HEK293T (cell line): Measurements from ENCODE around the gene NBEA.
"Not testable (repeated sequence)": the region's sequence is repeated elsewhere in the genome, so short reads cannot be mapped to it uniquely, and the experiment has no call there.

ENCODE experiments used
- CTCF ChIA-PET: fragments of 350-600 bp; formaldehyde crosslinking; extraction: SDS; loops from one replicate; lab custom pipeline; 2021; ENCODE audit warnings: antibody characterized with exemption, inconsistent platforms; lab: Yijun Ruan, JAX
- POLR2A ChIA-PET: fragments of 350-600 bp; formaldehyde crosslinking; extraction: SDS; loops from one replicate; lab custom pipeline; 2020; ENCODE audit warnings: antibody characterized with exemption, inconsistent platforms; lab: Yijun Ruan, JAX
- DNase-seq: peaks from one replicate; pipeline ENCODE4 v3.0.0; 2012; ENCODE audit warnings: mixed read lengths; ENCODE audit errors: extremely low spot score
- ARNT ChIP-seq: fragments of 450-650 bp; IDR thresholded peaks from 2 replicates; pipeline ENCODE4 v1.6.1; 2017; ENCODE audit warnings: mild to moderate bottlenecking
- BHLHE40 ChIP-seq: fragments of 450-650 bp; IDR thresholded peaks from 2 replicates; pipeline ENCODE4 v1.6.1; 2016; ENCODE audit warnings: mild to moderate bottlenecking, moderate library complexity, borderline replicate concordance
- CTBP1 ChIP-seq: fragments of 450-650 bp; IDR thresholded peaks from 2 replicates; pipeline ENCODE4 v1.6.1; 2016; ENCODE audit warnings: borderline replicate concordance
- ELF4 ChIP-seq: fragments of 450-650 bp; IDR thresholded peaks from 2 replicates; pipeline ENCODE4 v1.6.1; 2017; ENCODE audit warnings: antibody characterized with exemption
- FOXA1 ChIP-seq: fragments of 450-650 bp; IDR thresholded peaks from 2 replicates; pipeline ENCODE4 v1.6.1; 2016; ENCODE audit warnings: mild to moderate bottlenecking
- FOXK2 ChIP-seq: fragments of 450-650 bp; IDR thresholded peaks from 2 replicates; pipeline ENCODE4 v1.6.1; 2016; ENCODE audit warnings: mild to moderate bottlenecking
- FOXM1 ChIP-seq: fragments of 450-650 bp; IDR thresholded peaks from 2 replicates; pipeline ENCODE4 v1.6.1; 2017; ENCODE audit warnings: mild to moderate bottlenecking, borderline replicate concordance
- HDGF ChIP-seq: fragments of 450-650 bp; IDR thresholded peaks from 2 replicates; pipeline ENCODE4 v1.6.1; 2017; ENCODE audit warnings: antibody characterized with exemption, borderline replicate concordance
- L3MBTL2 ChIP-seq: fragments of 450-650 bp; conservative IDR thresholded peaks from 2 replicates; pipeline ENCODE4 v1.6.1; 2016; ENCODE audit warnings: mild to moderate bottlenecking
- LEF1 ChIP-seq: fragments of 450-650 bp; IDR thresholded peaks from 2 replicates; pipeline ENCODE4 v1.6.1; 2017; ENCODE audit warnings: mild to moderate bottlenecking, borderline replicate concordance
- NFRKB ChIP-seq: fragments of 450-650 bp; IDR thresholded peaks from 2 replicates; pipeline ENCODE4 v1.6.1; 2016; ENCODE audit warnings: mild to moderate bottlenecking, moderate library complexity
- SP1 ChIP-seq: fragments of 450-650 bp; IDR thresholded peaks from 2 replicates; pipeline ENCODE4 v1.6.1; 2017
- SUZ12 ChIP-seq: fragments of 450-650 bp; IDR thresholded peaks from 2 replicates; pipeline ENCODE4 v1.6.1; 2016; ENCODE audit warnings: mild to moderate bottlenecking
- TARDBP ChIP-seq: fragments of 450-650 bp; IDR thresholded peaks from 2 replicates; pipeline ENCODE4 v1.6.1; 2016
- ZNF384 ChIP-seq: fragments of 450-650 bp; IDR thresholded peaks from 2 replicates; pipeline ENCODE4 v1.6.1; 2016
- TF ChIP-seq, protein P1 (sequence below): fragments of 450-650 bp; IDR thresholded peaks from 2 replicates; pipeline ENCODE4 v1.6.1; 2016

Gene NBEA

DNA sequence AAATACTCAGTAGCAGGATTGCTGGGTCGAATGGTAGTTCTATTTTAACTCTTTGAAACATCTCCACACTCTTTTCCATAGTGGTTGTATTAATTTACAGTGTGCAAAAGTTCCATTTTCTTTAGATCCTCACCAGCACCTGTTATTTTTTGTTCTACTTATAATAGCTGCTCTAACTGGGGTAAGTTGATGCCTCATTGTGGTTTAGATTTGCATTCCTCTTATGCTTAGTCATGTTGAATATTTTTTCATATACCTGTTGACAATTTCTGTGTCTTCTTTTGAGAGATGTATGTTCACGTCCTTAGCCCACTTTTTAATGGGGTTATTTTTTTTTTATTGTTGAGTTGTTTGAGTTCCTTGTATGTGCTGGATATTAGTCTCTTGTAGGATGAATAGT, 144.6 kb downstream of the NBEA start:
- CTCF ChIA-PET, result no interaction called here
- POLR2A ChIA-PET, result no interaction called here
- DNase-seq, result no peak

GRCh38 chr13:35092251-35092650, 150.2 kb downstream of the NBEA start:
- ChIA-PET POLR2A (no interaction called here), CTCF (no interaction called here)
- no peak for TF ChIP-seq ARNT
- TF ChIP-seq SUZ12, result no peak
- TF ChIP-seq FOXM1, result no peak
- DNase-seq, result no peak

More for the DNA sequence above, 144.6 kb downstream of the NBEA start:
- TF ChIP-seq SUZ12, result no peak
- no peak for TF ChIP-seq FOXM1
- TF ChIP-seq, protein P1, sequence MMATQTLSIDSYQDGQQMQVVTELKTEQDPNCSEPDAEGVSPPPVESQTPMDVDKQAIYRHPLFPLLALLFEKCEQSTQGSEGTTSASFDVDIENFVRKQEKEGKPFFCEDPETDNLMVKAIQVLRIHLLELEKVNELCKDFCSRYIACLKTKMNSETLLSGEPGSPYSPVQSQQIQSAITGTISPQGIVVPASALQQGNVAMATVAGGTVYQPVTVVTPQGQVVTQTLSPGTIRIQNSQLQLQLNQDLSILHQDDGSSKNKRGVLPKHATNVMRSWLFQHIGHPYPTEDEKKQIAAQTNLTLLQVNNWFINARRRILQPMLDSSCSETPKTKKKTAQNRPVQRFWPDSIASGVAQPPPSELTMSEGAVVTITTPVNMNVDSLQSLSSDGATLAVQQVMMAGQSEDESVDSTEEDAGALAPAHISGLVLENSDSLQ, result no peak
- TF ChIP-seq LEF1, result no peak
- TF ChIP-seq ZNF384, result no peak
- no peak for TF ChIP-seq L3MBTL2
- no peak for TF ChIP-seq HDGF
- TF ChIP-seq FOXK2, result no peak
- no peak for TF ChIP-seq SP1
- TF ChIP-seq CTBP1, result no peak
- no peak for TF ChIP-seq ARNT
- no peak for TF ChIP-seq TARDBP
- no peak for TF ChIP-seq BHLHE40
- TF ChIP-seq NFRKB, result no peak
- TF ChIP-seq FOXA1, result no peak
- TF ChIP-seq ELF4, result no peak

GRCh38 chr13:35092751-35093150, 150.7 kb downstream of the NBEA start:
- TF ChIP-seq ELF4 (no peak), ARNT (no peak), SP1 (no peak), HDGF (no peak), TARDBP (no peak), CTBP1 (no peak), ZNF384 (no peak), FOXK2 (no peak), L3MBTL2 (no peak)
- ChIA-PET CTCF (no interaction called here), POLR2A (no interaction called here)
- DNase-seq, result no peak

DNA sequence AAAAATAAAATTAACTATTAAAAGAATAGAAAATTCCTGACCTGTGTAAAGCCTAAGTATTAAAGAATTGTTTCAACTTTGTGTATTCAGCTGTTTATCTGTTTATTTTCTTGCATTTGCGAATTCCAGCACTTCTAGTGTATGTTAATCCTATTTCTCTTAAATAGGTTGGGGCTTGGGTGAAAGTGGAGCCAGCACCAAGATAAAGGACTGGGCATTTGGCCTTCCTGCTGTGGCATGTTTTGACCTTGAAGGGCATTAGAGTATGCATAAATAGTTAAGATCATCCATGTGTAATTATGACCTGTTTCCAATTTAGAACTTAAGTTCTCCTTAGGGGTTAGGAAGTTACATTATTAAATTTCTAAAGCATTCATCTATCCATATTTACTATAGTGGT, 151.3 kb downstream of the NBEA start:
- DNase-seq, result no peak
- POLR2A ChIA-PET, result no interaction called here
- CTCF ChIA-PET, result no interaction called here
- no peak for TF ChIP-seq FOXA1
- TF ChIP-seq SUZ12, result no peak
- no peak for TF ChIP-seq NFRKB
- TF ChIP-seq, protein P1, result no peak
- no peak for TF ChIP-seq CTBP1
- TF ChIP-seq BHLHE40, result no peak
- no peak for TF ChIP-seq SP1
- TF ChIP-seq TARDBP, result no peak

DNA sequence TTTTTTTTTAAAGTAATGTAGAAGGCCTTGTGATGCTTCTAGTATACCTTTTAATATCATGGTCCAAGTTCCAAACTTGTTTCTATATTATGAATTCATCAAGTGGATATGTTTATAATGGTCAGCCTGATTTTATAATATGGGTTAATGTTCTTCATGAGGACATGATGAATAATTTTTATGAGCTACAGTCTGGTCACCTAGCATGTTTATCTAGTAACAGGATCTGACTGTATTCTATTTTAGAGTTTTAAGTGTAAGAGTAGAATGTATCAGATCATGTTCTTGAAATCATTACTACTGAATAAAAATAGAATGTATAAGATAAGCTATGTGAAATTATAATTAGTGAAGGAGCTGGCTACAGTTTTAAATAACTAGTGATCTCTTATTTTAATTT, 164.7 kb downstream of the NBEA start:
- CTCF ChIA-PET, DNase-seq, POLR2A ChIA-PET: not testable (repeated sequence)

DNA sequence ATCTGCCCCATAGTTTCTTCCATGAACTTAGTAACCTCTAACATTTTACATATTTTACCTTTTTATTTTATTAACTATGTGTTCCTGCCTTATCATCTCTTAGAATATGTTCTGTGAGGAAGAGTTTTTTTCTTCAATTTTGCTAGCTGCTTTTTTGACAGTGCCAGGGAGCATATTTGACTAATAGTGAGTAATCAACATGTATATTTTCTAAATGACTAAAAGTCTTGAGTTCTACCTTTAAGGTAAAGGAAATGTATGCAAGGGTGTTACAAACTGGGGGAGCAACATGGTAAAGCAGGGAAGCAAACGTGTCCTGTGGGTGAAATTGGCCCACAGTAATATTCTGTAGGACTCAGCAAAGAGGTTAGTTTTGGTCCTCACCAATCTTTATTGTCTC, 165.5 kb downstream of the NBEA start:
- ChIA-PET CTCF (no interaction called here), POLR2A (no interaction called here)
- DNase-seq, result no peak
- TF ChIP-seq TARDBP (no peak), LEF1 (no peak), HDGF (no peak), L3MBTL2 (no peak), FOXM1 (no peak), FOXK2 (no peak), CTBP1 (no peak), SUZ12 (no peak), SP1 (no peak), ARNT (no peak), FOXA1 (no peak), ZNF384 (no peak), ELF4 (no peak), BHLHE40 (no peak)
- TF ChIP-seq, protein P1, result no peak

GRCh38 chr13:35113612-35114011, 171.5 kb downstream of the NBEA start:
- POLR2A ChIA-PET, CTCF ChIA-PET, DNase-seq: not testable (repeated sequence)
